Smooth muscle cell (in vitro differentiated cells): ENCODE data around the gene VWC2L. TPM values are rescaled to one million over a fixed set of nuclear protein-coding genes. Genes with fewer than 3 reads are reported as not detected.

Experiments used
- DNase-seq: peaks from one replicate; lab custom pipeline; 2025; ENCODE audit not compliant: unreplicated experiment; lab: John Stamatoyannopoulos, UW
- H2AFZ ChIP-seq: fragments of 200-600 bp; sonication (generic); 2 replicates; pipeline ENCODE4 v1.6.0; 2016; ENCODE audit warnings: antibody characterized with exemption, low read depth, mild to moderate bottlenecking
- H3F3A ChIP-seq: fragments of 200-600 bp; sonication (generic); 2 replicates; pipeline ENCODE4 v1.6.0; 2017; ENCODE audit warnings: antibody characterized with exemption, low read depth
- H3K27ac ChIP-seq: fragments of 200-600 bp; sonication (generic); 2 replicates; pipeline ENCODE4 v1.5.1; 2016; ENCODE audit warnings: low read depth, mild to moderate bottlenecking
- H3K27me3 ChIP-seq: fragments of 200-600 bp; sonication (generic); 2 replicates; pipeline ENCODE4 v1.6.1; 2016; ENCODE audit warnings: low read depth, mild to moderate bottlenecking
- H3K36me3 ChIP-seq: fragments of 200-600 bp; sonication (generic); 2 replicates; pipeline ENCODE4 v1.5.1; 2016; ENCODE audit warnings: low read depth
- H3K4me1 ChIP-seq: fragments of 200-600 bp; sonication (generic); 2 replicates; pipeline ENCODE4 v1.5.1; 2016; ENCODE audit warnings: low read depth
- H3K4me2 ChIP-seq: fragments of 200-600 bp; sonication (generic); 2 replicates; pipeline ENCODE4 v1.6.0; 2016; ENCODE audit warnings: mild to moderate bottlenecking
- H3K4me3 ChIP-seq: fragments of 200-600 bp; sonication (generic); 2 replicates; pipeline ENCODE4 v1.5.1; 2016; ENCODE audit warnings: mild to moderate bottlenecking
- H3K79me2 ChIP-seq: fragments of 200-600 bp; sonication (generic); 2 replicates; pipeline ENCODE4 v1.6.0; 2016; ENCODE audit warnings: low read depth, mild to moderate bottlenecking
- H3K9ac ChIP-seq: fragments of 200-600 bp; sonication (generic); 2 replicates; pipeline ENCODE4 v1.6.0; 2016; ENCODE audit warnings: low read depth
- H3K9me3 ChIP-seq: fragments of 200-600 bp; sonication (generic); replicated peaks from 2 replicates; pipeline ENCODE4 v1.5.1; 2016; ENCODE audit warnings: low read depth
- H4K20me1 ChIP-seq: fragments of 200-600 bp; sonication (generic); 2 replicates; pipeline ENCODE4 v1.6.0; 2016; ENCODE audit warnings: low read depth
- CTCF ChIP-seq: fragments of 200-600 bp; sonication (generic); IDR thresholded peaks from 2 replicates; pipeline ENCODE4 v1.5.1; 2017; ENCODE audit warnings: borderline replicate concordance, mild to moderate bottlenecking, antibody characterized with exemption; ENCODE audit not compliant: insufficient read depth, poor library complexity, severe bottlenecking
- WGBS: methylation state at CpG from one replicate; pipeline ENCODE4 v1.1.7; 2016; ENCODE audit warnings: low lambda C conversion rate; 5-methylcytosine and 5-hydroxymethylcytosine counted together
- polyA plus RNA-seq: library from polyadenylated mRNA; unstranded; fragments of >200 nt; fragmentation: Nextera tagmentation; extraction: Ambion mirVana; gene quantifications from 2 replicates; pipeline ENCODE4 v1.2.1, GENCODE V29; 2016
- total RNA-seq: library from RNA; depleted of rRNA; stranded (reverse); fragments of >200 nt; gene quantifications from 2 replicates; pipeline ENCODE4 v1.2.3, GENCODE V29; 2014

The VWC2L gene
- total and polyA plus RNA-seq, 2 experiments from 2014 or later = not detected

GRCh38 chr2:214542295-214542694, 131.4 kb downstream of the VWC2L start:
- Histone ChIP-seq H3K27me3 (no peaks in the 10 kb centered on the region), H3K27ac (no peak overlapping the region), H3K4me3 (no peak overlapping the region), H4K20me1 (no peaks in the 10 kb centered on the region), H3K9me3 (no peaks in the 10 kb centered on the region), H3K36me3 (no peaks in the 10 kb centered on the region), H3K4me1 (no peaks in the 10 kb centered on the region), H3K4me2 (no peak overlapping the region), H2AFZ (no peak overlapping the region), H3K79me2 (no peaks in the 10 kb centered on the region), H3F3A (no peaks in the 10 kb centered on the region), H3K9ac (no peak overlapping the region)
- TF ChIP-seq CTCF = no peak
- WGBS = 94% methylated on average over 7 of the region's 7 CpGs
- no peak for DNase-seq

GRCh38 chr2:214542866-214543265, 132.0 kb downstream of the VWC2L start:
- no peaks in the 10 kb centered on the region for H3K79me2 ChIP-seq
- H3K9ac ChIP-seq = no peak overlapping the region
- no peak for TF ChIP-seq CTCF
- WGBS = 90% methylated on average over 1 of the region's 1 CpG
- no peak overlapping the region for H2AFZ ChIP-seq
- H4K20me1 ChIP-seq = no peaks in the 10 kb centered on the region
- H3K4me1 ChIP-seq = no peaks in the 10 kb centered on the region
- no peaks in the 10 kb centered on the region for H3F3A ChIP-seq
- peak overlapping the region; percentile 65 for H3K4me2 ChIP-seq
- H3K36me3 ChIP-seq = no peaks in the 10 kb centered on the region
- DNase-seq = no peak
- H3K27me3 ChIP-seq = no peaks in the 10 kb centered on the region
- no peak overlapping the region for H3K4me3 ChIP-seq
- H3K27ac ChIP-seq = peak overlapping the region; percentile 56
- no peaks in the 10 kb centered on the region for H3K9me3 ChIP-seq

- H4K20me1 ChIP-seq = no peaks in the 10 kb centered on the region
- H3K4me1 ChIP-seq = no peaks in the 10 kb centered on the region
- DNase-seq = no peak
- no peak for TF ChIP-seq CTCF
- H3F3A ChIP-seq = no peaks in the 10 kb centered on the region
- H3K36me3 ChIP-seq = no peaks in the 10 kb centered on the region
- no peak overlapping the region for H3K4me3 ChIP-seq
- no peak overlapping the region for H2AFZ ChIP-seq
- H3K27ac ChIP-seq = peak overlapping the region; percentile 56
- 85% methylated on average over 2 of the region's 2 CpGs for WGBS
- no peaks in the 10 kb centered on the region for H3K27me3 ChIP-seq
- no peaks in the 10 kb centered on the region for H3K79me2 ChIP-seq
- no peak overlapping the region for H3K9ac ChIP-seq
- peak overlapping the region; percentile 65 for H3K4me2 ChIP-seq
- H3K9me3 ChIP-seq = no peaks in the 10 kb centered on the region
These were observed 132.6 kb downstream of the VWC2L start for GRCh38 chr2:214543386-214543955.

GRCh38 chr2:214545898-214546542, 135.2 kb downstream of the VWC2L start:
- Histone ChIP-seq H3K9me3 (no peaks in the 10 kb centered on the region), H3F3A (no peaks in the 10 kb centered on the region), H3K36me3 (no peaks in the 10 kb centered on the region), H3K27ac (no peak overlapping the region), H3K4me2 (no peak overlapping the region), H3K79me2 (no peaks in the 10 kb centered on the region), H3K9ac (no peak overlapping the region), H4K20me1 (no peaks in the 10 kb centered on the region), H3K4me1 (no peaks in the 10 kb centered on the region), H2AFZ (peak overlapping the region; percentile 70), H3K27me3 (no peaks in the 10 kb centered on the region), H3K4me3 (no peak overlapping the region)
- DNase-seq = no peak
- WGBS = 74% methylated on average over 1 of the region's 1 CpG
- no peak for TF ChIP-seq CTCF
